ENCODE results near the gene PPY.
"Not testable (repeated sequence)": the region's sequence is repeated elsewhere in the genome, so short reads cannot be mapped to it uniquely, and the experiment has no call there.

Gene PPY

GRCh38 chr17:43900183-43900857 is 42.0 kb downstream of the PPY start:
- no peaks in the 10 kb centered on the region for H3F3A ChIP-seq (ENCODE audit: insufficient read depth, low read length)
- peak overlapping the region; percentile 41 for H3K4me3 ChIP-seq (ENCODE audit: low read depth, low read length, poor library complexity, severe bottlenecking)
- no peaks in the 10 kb centered on the region for H3K9me3 ChIP-seq (ENCODE audit: low read length)
- H3K9ac ChIP-seq (ENCODE audit: low read length): peak overlapping the region; percentile 24; the same call in 1 of the 2 replicates
- H4K20me1 ChIP-seq (ENCODE audit: insufficient read depth, low read length): no peaks in the 10 kb centered on the region
- H3K4me1 ChIP-seq (ENCODE audit: insufficient read depth, low read length, severe bottlenecking): peaks cover 6% of the 10 kb centered on the region
- peak overlapping the region; percentile 62 for H3K4me2 ChIP-seq (ENCODE audit: low read length)
- H3K36me3 ChIP-seq (ENCODE audit: insufficient read depth, low read length): no peaks in the 10 kb centered on the region
- no peaks in the 10 kb centered on the region for H3K9me2 ChIP-seq (ENCODE audit: low read depth, low read length)
- no peak overlapping the region for H2AFZ ChIP-seq (ENCODE audit: low read length)
- 0 out of 2 replicates have a peak, but pooled peaks cover 3% of the 10 kb centered on the region for H3K27me3 ChIP-seq (ENCODE audit: insufficient read depth, low read length)
- H3K79me2 ChIP-seq (ENCODE audit: insufficient read depth, low read length): no peaks in the 10 kb centered on the region
- no peak for TF ChIP-seq EZH2 (IDR thresholded peaks at IDR 0.05; ENCODE audit: borderline replicate concordance, low read length)
- TF ChIP-seq CTCF (IDR thresholded peaks at IDR 0.05; ENCODE audit: low read length): no peak
- no peak overlapping the region for H3K27ac ChIP-seq (ENCODE audit: low read depth, low read length, poor library complexity, severe bottlenecking)

GRCh38 chr17:43898446-43898845 is 43.8 kb downstream of the PPY start:
- H4K20me1 ChIP-seq (ENCODE audit: insufficient read depth, low read length): no peaks in the 10 kb centered on the region
- peaks cover 6% of the 10 kb centered on the region for H3K4me1 ChIP-seq (ENCODE audit: insufficient read depth, low read length, severe bottlenecking)
- H2AFZ ChIP-seq (ENCODE audit: low read length): no peak overlapping the region
- H3K9me2 ChIP-seq (ENCODE audit: low read depth, low read length): no peaks in the 10 kb centered on the region
- no peaks in the 10 kb centered on the region for H3K9me3 ChIP-seq (ENCODE audit: low read length)
- H3K79me2 ChIP-seq (ENCODE audit: insufficient read depth, low read length): no peaks in the 10 kb centered on the region
- no peak overlapping the region for H3K4me2 ChIP-seq (ENCODE audit: low read length)
- 0 out of 2 replicates have a peak, but pooled peaks cover 3% of the 10 kb centered on the region for H3K27me3 ChIP-seq (ENCODE audit: insufficient read depth, low read length)
- TF ChIP-seq EZH2 (IDR thresholded peaks at IDR 0.05; ENCODE audit: borderline replicate concordance, low read length) (no peak), CTCF (IDR thresholded peaks at IDR 0.05; ENCODE audit: low read length) (no peak)
- H3K36me3 ChIP-seq (ENCODE audit: insufficient read depth, low read length): no peaks in the 10 kb centered on the region
- H3K27ac ChIP-seq (ENCODE audit: low read depth, low read length, poor library complexity, severe bottlenecking): no peak overlapping the region
- no peak overlapping the region for H3K9ac ChIP-seq (ENCODE audit: low read length)
- no peak overlapping the region for H3K4me3 ChIP-seq (ENCODE audit: low read depth, low read length, poor library complexity, severe bottlenecking)
- H3F3A ChIP-seq (ENCODE audit: insufficient read depth, low read length): no peaks in the 10 kb centered on the region

DNA sequence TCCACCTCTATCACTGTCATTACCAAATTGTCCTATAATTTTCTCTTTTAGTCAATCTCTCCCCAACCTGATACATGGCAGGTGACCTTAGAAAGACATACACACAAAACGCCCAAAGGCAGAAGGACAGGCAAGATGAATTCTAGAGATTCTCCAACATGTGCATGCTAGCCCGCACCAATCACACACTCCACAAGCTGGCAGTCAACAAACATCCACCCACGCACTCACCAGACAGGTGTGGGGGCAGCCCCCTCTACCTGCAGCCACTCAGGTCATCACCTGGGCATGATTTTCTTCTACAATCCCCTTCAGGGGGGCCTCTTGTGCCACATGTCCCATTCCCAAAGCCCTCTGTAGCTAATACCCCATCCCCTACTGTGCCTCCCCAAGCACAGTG is 44.4 kb downstream of the PPY start:
- TF ChIP-seq EZH2 (IDR thresholded peaks at IDR 0.05; ENCODE audit: borderline replicate concordance, low read length): no peak
- no peak for TF ChIP-seq CTCF (IDR thresholded peaks at IDR 0.05; ENCODE audit: low read length)
- Histone ChIP-seq H3K79me2 (ENCODE audit: insufficient read depth, low read length) (no peaks in the 10 kb centered on the region), H3K36me3 (ENCODE audit: insufficient read depth, low read length) (no peaks in the 10 kb centered on the region), H3K4me1 (ENCODE audit: insufficient read depth, low read length, severe bottlenecking) (peaks cover 6% of the 10 kb centered on the region), H4K20me1 (ENCODE audit: insufficient read depth, low read length) (no peaks in the 10 kb centered on the region), H3K27ac (ENCODE audit: low read depth, low read length, poor library complexity, severe bottlenecking) (no peak overlapping the region), H3F3A (ENCODE audit: insufficient read depth, low read length) (no peaks in the 10 kb centered on the region), H2AFZ (ENCODE audit: low read length) (no peak overlapping the region), H3K4me3 (ENCODE audit: low read depth, low read length, poor library complexity, severe bottlenecking) (no peak overlapping the region), H3K9me3 (ENCODE audit: low read length) (no peaks in the 10 kb centered on the region), H3K27me3 (ENCODE audit: insufficient read depth, low read length) (0 out of 2 replicates have a peak, but pooled peaks cover 3% of the 10 kb centered on the region), H3K9me2 (ENCODE audit: low read depth, low read length) (no peaks in the 10 kb centered on the region), H3K4me2 (ENCODE audit: low read length) (no peak overlapping the region), H3K9ac (ENCODE audit: low read length) (no peak overlapping the region)

DNA sequence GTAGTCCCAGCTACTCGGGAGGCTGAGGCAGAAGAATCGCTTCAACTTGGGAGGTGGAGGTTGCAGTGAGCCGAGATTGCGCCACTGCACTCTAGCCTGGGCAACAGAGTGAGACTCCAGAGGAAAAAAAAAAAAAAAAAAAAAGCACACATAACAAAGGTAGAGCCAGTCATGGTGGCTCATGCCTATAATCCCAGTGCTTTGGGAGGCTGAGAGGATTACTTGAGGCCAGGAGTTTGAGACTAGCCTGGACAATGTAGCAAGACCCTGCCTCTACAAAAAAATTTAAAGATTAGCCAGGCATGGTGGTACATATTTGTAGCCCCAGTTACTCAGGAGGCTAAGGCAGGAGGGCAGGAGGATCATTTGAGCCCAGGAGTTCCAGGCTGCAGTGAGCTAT is 47.8 kb downstream of the PPY start:
- not testable (repeated sequence) for H3F3A ChIP-seq (ENCODE audit: insufficient read depth, low read length); H3K79me2 ChIP-seq (ENCODE audit: insufficient read depth, low read length); H3K27ac ChIP-seq (ENCODE audit: low read depth, low read length, poor library complexity, severe bottlenecking); H3K4me2 ChIP-seq (ENCODE audit: low read length); H3K9me2 ChIP-seq (ENCODE audit: low read depth, low read length); H3K36me3 ChIP-seq (ENCODE audit: insufficient read depth, low read length); H4K20me1 ChIP-seq (ENCODE audit: insufficient read depth, low read length); H3K9me3 ChIP-seq (ENCODE audit: low read length); H3K9ac ChIP-seq (ENCODE audit: low read length); H3K4me3 ChIP-seq (ENCODE audit: low read depth, low read length, poor library complexity, severe bottlenecking); H2AFZ ChIP-seq (ENCODE audit: low read length); H3K4me1 ChIP-seq (ENCODE audit: insufficient read depth, low read length, severe bottlenecking)
- 0 out of 2 replicates have a peak, but pooled peaks cover 12% of the 10 kb centered on the region for H3K27me3 ChIP-seq (ENCODE audit: insufficient read depth, low read length)
